ENCODE results near the gene ANKRD39.

- TF ChIP-seq REST (IDR thresholded peaks at IDR 0.05; ENCODE audit: insufficient read depth in 1 of 2, low read depth in 2 of 2, low read length in 1 of 2), result no peak
- no peak for TF ChIP-seq POLR2AphosphoS5 (IDR thresholded peaks at IDR 0.05; ENCODE audit: low read depth, low read length)
- TF ChIP-seq CTCF (IDR thresholded peaks at IDR 0.05), result no peak
- TF ChIP-seq SIN3A (IDR thresholded peaks at IDR 0.05; ENCODE audit: borderline replicate concordance, insufficient read depth, low read depth, low read length), result no peak
- TF ChIP-seq TCF7L2 (IDR thresholded peaks at IDR 0.05; ENCODE audit: low read depth, low read length), result no peak
Measured at GRCh38 chr2:96809216-96809882, 48.5 kb downstream of the ANKRD39 start.
